ENCODE results near the gene SINHCAF. TPM values are rescaled to one million over a fixed set of nuclear protein-coding genes. Genes with fewer than 3 reads are reported as not detected.

Gene SINHCAF
- total and polyA plus RNA-seq, 9 of the 15 experiments (the other 6 are each of a cell fraction or from before 2014, with no cell fraction given) = 73.2 to 185 (median 110) TPM

DNA sequence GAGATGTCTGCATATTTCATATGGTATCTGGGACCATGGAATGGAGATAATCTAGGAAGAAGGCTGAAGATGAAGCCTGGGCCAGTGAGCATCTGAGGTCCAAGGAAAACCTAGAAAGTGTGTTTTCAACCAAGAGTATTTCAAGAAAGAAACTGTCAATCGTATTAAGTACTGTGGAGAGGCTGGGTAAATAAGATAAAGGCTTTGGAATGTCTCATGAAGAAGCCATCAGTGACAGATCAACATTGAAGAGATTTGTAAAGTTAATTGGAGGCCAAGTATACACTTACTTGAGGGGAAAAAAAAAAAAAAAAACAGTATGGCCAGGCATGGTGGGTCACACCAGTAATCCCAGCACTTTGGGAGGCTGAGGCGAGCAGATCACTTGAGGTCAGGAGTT, 48.9 kb downstream of the SINHCAF start:
- H3K79me2 ChIP-seq (ENCODE audit: control insufficient read depth, insufficient read depth, low read length) = no peaks in the 10 kb centered on the region
- no peak overlapping the region for H2AFZ ChIP-seq (ENCODE audit: low read depth, low read length)
- no peak overlapping the region for H3K27ac ChIP-seq (ENCODE audit: extremely low read depth, low read depth, low read length)
- H3K9me3 ChIP-seq (replicated peaks; ENCODE audit: control insufficient read depth, insufficient read depth, low read depth, low read length) = no peaks in the 10 kb centered on the region
- CTCF ChIA-PET (ENCODE audit: low intra/inter-chr PET ratio) = no interaction called here
- no peaks in the 10 kb centered on the region for H3K27me3 ChIP-seq (ENCODE audit: control insufficient read depth in 2 of 2, insufficient read depth in 2 of 2, low read length in 2 of 2)
- in situ Hi-C loops (cut with MboI) (no loop called here), intact Hi-C loops (cut with micrococcal nuclease) (no loop called here)
- no peak overlapping the region for H3K4me2 ChIP-seq (ENCODE audit: insufficient read depth, low read length)
- no peak for DNase-seq (ENCODE audit: extremely low read depth in 1 of 4, low spot score in 3 of 4)
- WGBS (ENCODE audit: insufficient coverage, low coverage, missing lambda C conversion rate) = 57% methylated on average over 2 of the region's 2 CpGs
- ATAC-seq = no peak
- H3K36me3 ChIP-seq (ENCODE audit: control insufficient read depth, insufficient read depth, low read length) = peaks cover 45% of the 10 kb centered on the region
- H4K20me1 ChIP-seq (replicated peaks; ENCODE audit: control insufficient read depth, insufficient read depth, low read length) = peaks cover 5% of the 10 kb centered on the region; the same call in 1 of the 2 replicates
- H3K9ac ChIP-seq (ENCODE audit: insufficient read depth in 1 of 2, low read depth in 2 of 2, low read length in 2 of 2) = no peak overlapping the region
- no peaks in the 10 kb centered on the region; a peak in 1 of 5 replicates for H3K4me1 ChIP-seq (replicated peaks in 1 of 2; ENCODE audit: control insufficient read depth in 2 of 2, insufficient read depth in 2 of 2, low read length in 2 of 2)
- POLR2A ChIA-PET = no interaction called here
- no peaks in the 10 kb centered on the region for H3K9me1 ChIP-seq (ENCODE audit: control insufficient read depth, insufficient read depth, low read length)
- FAIRE-seq = no peak
- BruUV-seq (replicated peaks) = no TSS peak
- H3K4me3 ChIP-seq = no peak overlapping the region
- TF ChIP-seq KDM1A (IDR thresholded peaks at IDR 0.05) = peak; percentile 18 to 63; a peak in 1 of 4 replicates
- TF ChIP-seq FOXA1 (IDR thresholded peaks at IDR 0.05; ENCODE audit: borderline replicate concordance) = peak; percentile 71
- TF ChIP-seq CEBPB (tag; IDR thresholded peaks at IDR 0.05) = no peak
- TF ChIP-seq ARID1B (IDR thresholded peaks at IDR 0.05) = peak; percentile 66; the same call in 1 of the 2 replicates
- TF ChIP-seq, protein P1, sequence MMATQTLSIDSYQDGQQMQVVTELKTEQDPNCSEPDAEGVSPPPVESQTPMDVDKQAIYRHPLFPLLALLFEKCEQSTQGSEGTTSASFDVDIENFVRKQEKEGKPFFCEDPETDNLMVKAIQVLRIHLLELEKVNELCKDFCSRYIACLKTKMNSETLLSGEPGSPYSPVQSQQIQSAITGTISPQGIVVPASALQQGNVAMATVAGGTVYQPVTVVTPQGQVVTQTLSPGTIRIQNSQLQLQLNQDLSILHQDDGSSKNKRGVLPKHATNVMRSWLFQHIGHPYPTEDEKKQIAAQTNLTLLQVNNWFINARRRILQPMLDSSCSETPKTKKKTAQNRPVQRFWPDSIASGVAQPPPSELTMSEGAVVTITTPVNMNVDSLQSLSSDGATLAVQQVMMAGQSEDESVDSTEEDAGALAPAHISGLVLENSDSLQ (IDR thresholded peaks at IDR 0.05) = peak; percentile 68
- TF ChIP-seq TRIM24 (IDR thresholded peaks at IDR 0.05) = no peak
- peak; percentile 96 for TF ChIP-seq FOXA3 (CRISPR knock-in tag; conservative IDR thresholded peaks at IDR 0.05 in 1 of 2, IDR thresholded peaks at IDR 0.05 in 1 of 2)
- TF ChIP-seq TAL1 (IDR thresholded peaks at IDR 0.05) = peak; percentile 55; the same call in 1 of the 2 replicates
- TF ChIP-seq HDAC2 (IDR thresholded peaks at IDR 0.05) = 0 out of 2 replicates have a peak, but pooled peaks have one; percentile 27
- TF ChIP-seq ZNF408 (CRISPR knock-in tag; IDR thresholded peaks at IDR 0.05; ENCODE audit: low read depth) = no peak
- TF ChIP-seq HNRNPUL1 (IDR thresholded peaks at IDR 0.05; ENCODE audit: low read length) = no peak
- peak; percentile 72; the same call in 1 of the 2 replicates for TF ChIP-seq SMARCE1 (IDR thresholded peaks at IDR 0.05)
- peak; percentile 71 for TF ChIP-seq TEAD4 (IDR thresholded peaks at IDR 0.05; ENCODE audit: low read length)
- no peak for TF ChIP-seq TEAD4 (CRISPR knock-in tag; IDR thresholded peaks at IDR 0.05; ENCODE audit: borderline replicate concordance)
- TF ChIP-seq CBFA2T3 (IDR thresholded peaks at IDR 0.05) = peak; percentile 54
- TF ChIP-seq, protein P2, sequence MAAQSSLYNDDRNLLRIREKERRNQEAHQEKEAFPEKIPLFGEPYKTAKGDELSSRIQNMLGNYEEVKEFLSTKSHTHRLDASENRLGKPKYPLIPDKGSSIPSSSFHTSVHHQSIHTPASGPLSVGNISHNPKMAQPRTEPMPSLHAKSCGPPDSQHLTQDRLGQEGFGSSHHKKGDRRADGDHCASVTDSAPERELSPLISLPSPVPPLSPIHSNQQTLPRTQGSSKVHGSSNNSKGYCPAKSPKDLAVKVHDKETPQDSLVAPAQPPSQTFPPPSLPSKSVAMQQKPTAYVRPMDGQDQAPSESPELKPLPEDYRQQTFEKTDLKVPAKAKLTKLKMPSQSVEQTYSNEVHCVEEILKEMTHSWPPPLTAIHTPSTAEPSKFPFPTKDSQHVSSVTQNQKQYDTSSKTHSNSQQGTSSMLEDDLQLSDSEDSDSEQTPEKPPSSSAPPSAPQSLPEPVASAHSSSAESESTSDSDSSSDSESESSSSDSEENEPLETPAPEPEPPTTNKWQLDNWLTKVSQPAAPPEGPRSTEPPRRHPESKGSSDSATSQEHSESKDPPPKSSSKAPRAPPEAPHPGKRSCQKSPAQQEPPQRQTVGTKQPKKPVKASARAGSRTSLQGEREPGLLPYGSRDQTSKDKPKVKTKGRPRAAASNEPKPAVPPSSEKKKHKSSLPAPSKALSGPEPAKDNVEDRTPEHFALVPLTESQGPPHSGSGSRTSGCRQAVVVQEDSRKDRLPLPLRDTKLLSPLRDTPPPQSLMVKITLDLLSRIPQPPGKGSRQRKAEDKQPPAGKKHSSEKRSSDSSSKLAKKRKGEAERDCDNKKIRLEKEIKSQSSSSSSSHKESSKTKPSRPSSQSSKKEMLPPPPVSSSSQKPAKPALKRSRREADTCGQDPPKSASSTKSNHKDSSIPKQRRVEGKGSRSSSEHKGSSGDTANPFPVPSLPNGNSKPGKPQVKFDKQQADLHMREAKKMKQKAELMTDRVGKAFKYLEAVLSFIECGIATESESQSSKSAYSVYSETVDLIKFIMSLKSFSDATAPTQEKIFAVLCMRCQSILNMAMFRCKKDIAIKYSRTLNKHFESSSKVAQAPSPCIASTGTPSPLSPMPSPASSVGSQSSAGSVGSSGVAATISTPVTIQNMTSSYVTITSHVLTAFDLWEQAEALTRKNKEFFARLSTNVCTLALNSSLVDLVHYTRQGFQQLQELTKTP (IDR thresholded peaks at IDR 0.05; ENCODE audit: low read depth in 1 of 2, partially characterized antibody in 2 of 2) = no peak
- TF ChIP-seq MEIS2 (IDR thresholded peaks at IDR 0.05; ENCODE audit: partially characterized antibody) = peak; percentile 78
- peak; percentile 19; the same call in 1 of the 2 replicates for TF ChIP-seq MTA2 (IDR thresholded peaks at IDR 0.05; ENCODE audit: low read depth)
- TF ChIP-seq RCOR1 (IDR thresholded peaks at IDR 0.05; ENCODE audit: borderline replicate concordance in 1 of 2, low read depth in 2 of 2, low read length in 2 of 2) = peak in 1 of 2 experiments; percentile 62; a peak in 1 of 4 replicates
- TF ChIP-seq HDAC1 (IDR thresholded peaks at IDR 0.05) = 0 out of 4 replicates have a peak, but pooled peaks of 1 of the 2 experiments have one; percentile 41
- TF ChIP-seq TCF3 (CRISPR knock-in tag; IDR thresholded peaks at IDR 0.05) = peak; percentile 65

Data from K562 (cell line).